ENCODE data around the gene IL13RA1.

IL13RA1 gene

GRCh38 chrX:118736394-118737010, 9.1 kb downstream of the IL13RA1 start:
- no peak for TF ChIP-seq CTCF (IDR thresholded peaks at IDR 0.05; ENCODE audit: poor library complexity, severe bottlenecking)
- H3K9me3 ChIP-seq (ENCODE audit: severe bottlenecking): no peaks in the 10 kb centered on the region
- no peaks in the 10 kb centered on the region for H3K27me3 ChIP-seq (ENCODE audit: insufficient read depth, poor library complexity, severe bottlenecking)
- no peak overlapping the region for H3K4me3 ChIP-seq (ENCODE audit: severe bottlenecking)
- no peak for DNase-seq (ENCODE audit: low spot score)
- ATAC-seq (ENCODE audit: low read depth): no peak
- no peaks in the 10 kb centered on the region for H3K36me3 ChIP-seq (ENCODE audit: low read depth)
- H3K27ac ChIP-seq (ENCODE audit: poor library complexity, severe bottlenecking): no peak overlapping the region
- no peaks in the 10 kb centered on the region for H3K4me1 ChIP-seq (ENCODE audit: insufficient read depth, poor library complexity, severe bottlenecking)

- ATAC-seq (ENCODE audit: low read depth) (no peak), DNase-seq (ENCODE audit: low spot score) (no peak)
- Histone ChIP-seq H3K9me3 (ENCODE audit: severe bottlenecking) (no peaks in the 10 kb centered on the region), H3K4me3 (ENCODE audit: severe bottlenecking) (no peak overlapping the region), H3K27ac (ENCODE audit: poor library complexity, severe bottlenecking) (no peak overlapping the region), H3K27me3 (ENCODE audit: insufficient read depth, poor library complexity, severe bottlenecking) (no peaks in the 10 kb centered on the region), H3K4me1 (ENCODE audit: insufficient read depth, poor library complexity, severe bottlenecking) (no peaks in the 10 kb centered on the region), H3K36me3 (ENCODE audit: low read depth) (no peaks in the 10 kb centered on the region)
- no peak for TF ChIP-seq CTCF (IDR thresholded peaks at IDR 0.05; ENCODE audit: poor library complexity, severe bottlenecking)
Observed at GRCh38 chrX:118739577-118739976, 12.2 kb downstream of the IL13RA1 start.

GRCh38 chrX:118740276-118740889, 13.0 kb downstream of the IL13RA1 start:
- H3K27ac ChIP-seq (ENCODE audit: poor library complexity, severe bottlenecking): no peak overlapping the region
- H3K4me3 ChIP-seq (ENCODE audit: severe bottlenecking): no peak overlapping the region
- H3K4me1 ChIP-seq (ENCODE audit: insufficient read depth, poor library complexity, severe bottlenecking): no peaks in the 10 kb centered on the region
- no peak for TF ChIP-seq CTCF (IDR thresholded peaks at IDR 0.05; ENCODE audit: poor library complexity, severe bottlenecking)
- no peaks in the 10 kb centered on the region for H3K27me3 ChIP-seq (ENCODE audit: insufficient read depth, poor library complexity, severe bottlenecking)
- no peaks in the 10 kb centered on the region for H3K9me3 ChIP-seq (ENCODE audit: severe bottlenecking)
- ATAC-seq (ENCODE audit: low read depth) (no peak), DNase-seq (ENCODE audit: low spot score) (no peak)
- no peaks in the 10 kb centered on the region for H3K36me3 ChIP-seq (ENCODE audit: low read depth)

GRCh38 chrX:118742176-118742575, 14.8 kb downstream of the IL13RA1 start:
- no peaks in the 10 kb centered on the region for H3K36me3 ChIP-seq (ENCODE audit: low read depth)
- no peaks in the 10 kb centered on the region for H3K9me3 ChIP-seq (ENCODE audit: severe bottlenecking)
- no peak for DNase-seq (ENCODE audit: low spot score)
- no peak overlapping the region for H3K27ac ChIP-seq (ENCODE audit: poor library complexity, severe bottlenecking)
- no peaks in the 10 kb centered on the region for H3K27me3 ChIP-seq (ENCODE audit: insufficient read depth, poor library complexity, severe bottlenecking)
- ATAC-seq (ENCODE audit: low read depth): no peak
- H3K4me3 ChIP-seq (ENCODE audit: severe bottlenecking): no peak overlapping the region
- no peaks in the 10 kb centered on the region for H3K4me1 ChIP-seq (ENCODE audit: insufficient read depth, poor library complexity, severe bottlenecking)
- no peak for TF ChIP-seq CTCF (IDR thresholded peaks at IDR 0.05; ENCODE audit: poor library complexity, severe bottlenecking)

- no peaks in the 10 kb centered on the region for H3K4me1 ChIP-seq (ENCODE audit: insufficient read depth, poor library complexity, severe bottlenecking)
- no peak overlapping the region for H3K4me3 ChIP-seq (ENCODE audit: severe bottlenecking)
- H3K36me3 ChIP-seq (ENCODE audit: low read depth): 0 out of 2 replicates have a peak, but pooled peaks cover 4% of the 10 kb centered on the region
- DNase-seq (ENCODE audit: low spot score): no peak
- TF ChIP-seq CTCF (IDR thresholded peaks at IDR 0.05; ENCODE audit: poor library complexity, severe bottlenecking): no peak
- H3K27me3 ChIP-seq (ENCODE audit: insufficient read depth, poor library complexity, severe bottlenecking): no peaks in the 10 kb centered on the region
- ATAC-seq (ENCODE audit: low read depth): 0 out of 3 replicates have a peak, but pooled peaks have one; percentile 23
- H3K9me3 ChIP-seq (ENCODE audit: severe bottlenecking): no peaks in the 10 kb centered on the region
- H3K27ac ChIP-seq (ENCODE audit: poor library complexity, severe bottlenecking): no peak overlapping the region
Observed at GRCh38 chrX:118745570-118745969, 18.2 kb downstream of the IL13RA1 start.
